Kidney glomerular epithelial cell (primary cell): ENCODE measurements around the gene MYOD1.

Experiments used
- DNase-seq: peaks from one replicate; lab custom pipeline; 2025; lab: John Stamatoyannopoulos, UW

MYOD1 gene

GRCh38 chr11:17771415-17771814 lies 52.0 kb downstream of the MYOD1 start:
- no peak for DNase-seq
